GM19035 (cell line): ENCODE results near the gene EIF4E2.
"Not testable (repeated sequence)": the region's sequence is repeated elsewhere in the genome, so short reads cannot be mapped to it uniquely, and the experiment has no call there.

Experiments
- ATAC-seq: cut with Tn5 transposase; IDR thresholded peaks from one replicate; pipeline ENCODE4 v1.9.1; 2021; ENCODE audit not compliant: unreplicated experiment

The EIF4E2 gene

DNA sequence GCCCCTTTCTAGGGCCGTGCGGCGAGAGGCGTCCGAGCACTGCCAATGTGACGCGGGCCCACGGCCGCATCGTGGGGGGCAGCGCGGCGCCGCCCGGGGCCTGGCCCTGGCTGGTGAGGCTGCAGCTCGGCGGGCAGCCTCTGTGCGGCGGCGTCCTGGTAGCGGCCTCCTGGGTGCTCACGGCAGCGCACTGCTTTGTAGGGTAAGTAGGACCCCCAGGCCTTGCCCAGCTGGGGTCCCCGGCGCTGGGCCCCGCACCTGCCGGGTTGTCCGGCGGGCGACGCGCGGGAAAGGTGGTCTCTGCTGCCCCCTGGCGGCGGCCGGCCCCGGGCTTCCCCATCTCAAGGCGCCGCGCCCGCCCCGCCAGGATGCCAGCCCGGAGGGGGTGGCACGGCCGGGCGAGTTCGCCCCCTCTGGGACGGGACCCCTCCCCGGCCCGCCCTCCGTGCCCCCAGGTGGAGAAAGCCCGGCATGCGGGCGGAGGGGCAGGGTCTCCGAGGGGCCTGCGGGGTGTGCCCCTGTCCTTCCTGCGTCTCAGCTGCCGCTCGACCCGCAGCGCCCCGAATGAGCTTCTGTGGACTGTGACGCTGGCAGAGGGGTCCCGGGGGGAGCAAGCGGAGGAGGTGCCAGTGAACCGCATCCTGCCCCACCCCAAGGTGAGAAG, 28.4 kb upstream of the EIF4E2 start:
- no peak for ATAC-seq

DNA sequence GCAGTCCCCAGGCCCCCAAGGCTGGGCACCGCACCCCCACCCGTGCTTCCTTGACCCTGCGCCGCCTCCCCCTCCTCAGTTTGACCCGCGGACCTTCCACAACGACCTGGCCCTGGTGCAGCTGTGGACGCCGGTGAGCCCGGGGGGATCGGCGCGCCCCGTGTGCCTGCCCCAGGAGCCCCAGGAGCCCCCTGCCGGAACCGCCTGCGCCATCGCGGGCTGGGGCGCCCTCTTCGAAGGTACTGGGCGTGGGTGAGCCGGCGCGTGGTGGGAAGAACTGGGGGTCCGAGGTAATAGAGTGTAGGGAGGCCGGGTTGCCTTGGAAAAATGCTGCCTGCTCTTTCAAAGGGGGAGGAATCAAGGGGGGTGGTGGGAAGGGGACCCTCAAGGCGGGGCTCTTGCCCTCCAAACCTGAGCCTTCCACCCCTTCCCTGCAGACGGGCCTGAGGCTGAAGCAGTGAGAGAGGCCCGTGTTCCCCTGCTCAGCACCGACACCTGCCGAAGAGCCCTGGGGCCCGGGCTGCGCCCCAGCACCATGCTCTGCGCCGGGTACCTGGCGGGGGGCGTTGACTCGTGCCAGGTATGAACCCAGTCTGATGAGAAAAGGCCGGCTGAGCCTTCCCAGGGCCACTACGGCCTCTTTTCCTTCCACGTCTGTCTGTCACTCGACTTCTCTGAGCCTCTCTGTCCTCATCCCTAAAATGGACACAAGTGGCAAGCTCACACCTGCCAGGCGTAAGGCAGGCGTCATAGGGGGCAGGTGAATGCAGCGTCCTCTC, 27.7 kb upstream of the EIF4E2 start:
- ATAC-seq: no peak

DNA sequence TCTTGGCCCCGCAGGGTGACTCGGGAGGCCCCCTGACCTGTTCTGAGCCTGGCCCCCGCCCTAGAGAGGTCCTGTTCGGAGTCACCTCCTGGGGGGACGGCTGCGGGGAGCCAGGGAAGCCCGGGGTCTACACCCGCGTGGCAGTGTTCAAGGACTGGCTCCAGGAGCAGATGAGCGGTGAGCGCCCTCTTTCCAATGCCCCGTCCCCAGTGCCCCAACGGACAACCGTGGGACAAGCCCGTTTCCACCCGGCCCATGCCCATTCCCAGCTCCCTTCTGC, 27.1 kb upstream of the EIF4E2 start:
- ATAC-seq: no peak

DNA sequence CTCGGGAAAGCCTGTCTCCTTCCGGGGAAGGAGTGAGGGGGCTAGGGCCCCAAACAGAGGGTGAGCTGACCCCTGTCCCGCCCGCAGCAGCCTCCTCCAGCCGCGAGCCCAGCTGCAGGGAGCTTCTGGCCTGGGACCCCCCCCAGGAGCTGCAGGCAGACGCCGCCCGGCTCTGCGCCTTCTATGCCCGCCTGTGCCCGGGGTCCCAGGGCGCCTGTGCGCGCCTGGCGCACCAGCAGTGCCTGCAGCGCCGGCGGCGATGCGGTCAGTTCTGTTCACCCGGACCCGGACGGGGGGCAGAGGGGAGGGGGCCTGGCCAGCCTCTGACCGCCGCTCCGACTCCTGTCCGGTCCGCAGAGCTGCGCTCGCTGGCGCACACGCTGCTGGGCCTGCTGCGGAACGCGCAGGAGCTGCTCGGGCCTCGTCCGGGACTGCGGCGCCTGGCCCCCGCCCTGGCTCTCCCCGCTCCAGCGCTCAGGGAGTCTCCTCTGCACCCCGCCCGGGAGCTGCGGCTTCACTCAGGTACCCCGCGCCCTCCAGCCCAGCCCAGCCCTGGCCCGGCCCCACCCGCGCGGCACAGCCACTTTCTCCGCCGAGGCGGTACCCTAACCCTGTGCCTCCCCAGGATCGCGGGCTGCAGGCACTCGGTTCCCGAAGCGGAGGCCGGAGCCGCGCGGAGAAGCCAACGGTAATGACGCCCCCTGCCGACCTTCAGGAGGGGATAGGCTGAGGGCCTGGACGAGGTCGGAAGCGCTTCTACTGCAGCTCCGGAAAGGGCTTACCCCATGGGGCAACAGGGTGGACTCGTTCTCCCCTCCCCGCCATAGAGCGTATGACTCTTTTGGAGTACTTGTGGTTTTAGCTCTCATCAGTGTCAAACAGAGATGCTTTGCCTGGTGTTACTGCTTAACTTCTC, 26.5 kb upstream of the EIF4E2 start:
- no peak for ATAC-seq

DNA sequence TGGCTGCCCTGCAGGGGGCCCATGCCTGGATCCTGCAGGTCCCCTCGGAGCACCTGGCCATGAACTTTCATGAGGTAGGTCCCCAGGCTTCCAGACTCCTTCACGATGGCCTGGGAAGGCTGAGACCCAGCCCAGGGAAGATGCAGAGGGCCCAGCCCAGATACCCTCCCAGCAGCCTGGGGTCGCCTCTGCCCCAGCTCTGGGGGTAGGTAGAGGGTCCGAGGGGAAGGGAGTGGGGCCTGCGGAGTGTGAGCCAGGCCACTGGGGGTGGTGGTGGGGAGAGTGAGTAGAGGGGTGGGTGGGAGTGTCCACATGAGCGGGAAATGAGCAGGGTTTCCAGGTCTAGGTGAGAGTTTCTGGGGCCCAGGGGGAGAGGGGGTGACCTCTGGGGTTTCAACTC, 25.7 kb upstream of the EIF4E2 start:
- ATAC-seq: no peak

DNA sequence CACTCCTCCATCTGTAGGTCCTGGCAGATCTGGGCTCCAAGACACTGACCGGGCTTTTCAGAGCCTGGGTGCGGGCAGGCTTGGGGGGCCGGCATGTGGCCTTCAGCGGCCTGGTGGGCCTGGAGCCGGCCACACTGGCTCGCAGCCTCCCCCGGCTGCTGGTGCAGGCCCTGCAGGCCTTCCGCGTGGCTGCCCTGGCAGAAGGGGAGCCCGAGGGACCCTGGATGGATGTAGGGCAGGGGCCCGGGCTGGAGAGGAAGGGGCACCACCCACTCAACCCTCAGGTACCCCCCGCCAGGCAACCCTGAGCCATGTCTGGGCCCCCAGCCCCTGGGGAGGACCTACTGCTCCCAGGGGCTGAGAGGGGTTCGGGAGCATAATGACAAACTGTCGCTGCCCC, 25.3 kb upstream of the EIF4E2 start:
- ATAC-seq: no peak

DNA sequence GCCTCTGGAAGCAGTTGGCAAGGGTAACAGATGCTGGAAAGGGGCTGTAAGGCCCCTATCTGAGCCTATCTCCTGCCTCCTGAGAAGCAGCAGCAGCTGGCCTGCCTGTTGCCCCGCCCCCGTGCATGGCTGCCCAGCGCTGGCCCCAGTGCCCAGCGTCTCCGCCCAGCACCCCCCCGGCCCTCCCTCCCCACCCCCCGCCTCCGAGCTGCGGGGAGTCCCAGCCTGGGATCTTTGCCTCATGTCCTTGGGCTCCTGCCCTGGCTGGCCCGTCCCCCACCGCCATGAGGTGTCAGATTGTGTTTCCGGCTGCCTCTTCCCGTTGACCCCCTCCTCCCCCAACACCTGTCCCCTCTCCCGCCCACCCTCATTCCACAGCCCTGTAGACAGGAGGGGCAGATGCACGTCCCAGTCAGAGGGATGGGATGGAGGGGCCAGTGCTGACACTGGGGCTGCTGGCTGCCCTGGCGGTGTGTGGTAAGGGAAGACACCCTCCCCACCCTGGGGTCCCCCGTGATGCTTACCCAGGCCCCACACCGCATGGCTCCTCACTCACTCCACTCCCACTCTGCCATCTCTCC, 24.6 kb upstream of the EIF4E2 start, which contains the start of gene CHRND:
Gene CHRND, plus strand, starts transcription at position 370 of the 581 bp plus-strand sequence. Its CDS starts 56 bp downstream, at position 426.
- ATAC-seq: no peak

DNA sequence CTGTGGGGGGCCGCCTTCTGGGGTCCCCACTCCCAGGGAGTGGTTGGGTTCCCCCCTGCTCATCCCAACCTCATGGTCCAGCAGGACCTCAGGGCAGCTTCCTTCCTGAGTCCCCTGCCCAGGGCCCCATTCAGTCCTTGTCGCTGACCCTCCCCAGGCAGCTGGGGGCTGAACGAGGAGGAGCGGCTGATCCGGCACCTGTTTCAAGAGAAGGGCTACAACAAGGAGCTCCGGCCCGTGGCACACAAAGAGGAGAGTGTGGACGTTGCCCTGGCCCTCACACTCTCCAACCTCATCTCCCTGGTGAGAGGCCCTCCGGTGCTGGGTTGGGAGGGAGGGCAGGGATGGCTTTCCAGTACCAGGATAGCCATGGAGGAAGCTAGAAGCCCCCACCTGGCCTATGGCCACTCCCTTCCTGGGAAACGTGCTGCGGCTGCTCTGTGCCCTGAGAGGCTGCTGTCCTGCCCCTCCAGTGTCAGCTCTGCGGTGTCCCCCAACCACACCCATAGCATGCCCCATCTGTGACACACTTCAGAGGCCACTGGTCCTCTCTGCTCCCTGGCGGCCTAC, 24.0 kb upstream of the EIF4E2 start:
- no peak for ATAC-seq

DNA sequence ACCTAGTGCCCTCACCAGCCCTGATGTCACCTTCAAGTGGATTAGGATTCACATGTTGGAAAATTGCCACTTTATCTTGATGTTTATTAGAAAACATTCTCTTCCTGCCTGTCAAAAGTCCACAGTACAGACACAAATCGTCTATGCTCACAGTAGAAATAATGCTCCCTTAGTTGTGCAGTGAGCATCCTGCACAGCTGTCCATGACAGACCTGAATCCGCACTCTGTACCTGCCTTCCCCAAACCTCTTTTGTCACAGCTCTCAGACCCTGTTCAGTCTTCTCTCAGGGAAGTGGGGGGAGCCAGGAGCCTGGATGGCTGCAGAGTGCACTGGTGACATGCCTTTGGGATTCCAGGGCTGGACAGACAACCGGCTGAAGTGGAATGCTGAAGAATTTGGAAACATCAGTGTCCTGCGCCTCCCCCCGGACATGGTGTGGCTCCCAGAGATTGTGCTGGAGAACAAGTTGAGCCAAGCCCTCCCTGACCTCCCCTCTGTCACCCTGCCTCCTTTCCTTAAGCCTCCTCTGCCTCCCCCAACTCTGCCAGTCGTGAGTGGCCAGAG, 22.5 kb upstream of the EIF4E2 start:
- no peak for ATAC-seq

DNA sequence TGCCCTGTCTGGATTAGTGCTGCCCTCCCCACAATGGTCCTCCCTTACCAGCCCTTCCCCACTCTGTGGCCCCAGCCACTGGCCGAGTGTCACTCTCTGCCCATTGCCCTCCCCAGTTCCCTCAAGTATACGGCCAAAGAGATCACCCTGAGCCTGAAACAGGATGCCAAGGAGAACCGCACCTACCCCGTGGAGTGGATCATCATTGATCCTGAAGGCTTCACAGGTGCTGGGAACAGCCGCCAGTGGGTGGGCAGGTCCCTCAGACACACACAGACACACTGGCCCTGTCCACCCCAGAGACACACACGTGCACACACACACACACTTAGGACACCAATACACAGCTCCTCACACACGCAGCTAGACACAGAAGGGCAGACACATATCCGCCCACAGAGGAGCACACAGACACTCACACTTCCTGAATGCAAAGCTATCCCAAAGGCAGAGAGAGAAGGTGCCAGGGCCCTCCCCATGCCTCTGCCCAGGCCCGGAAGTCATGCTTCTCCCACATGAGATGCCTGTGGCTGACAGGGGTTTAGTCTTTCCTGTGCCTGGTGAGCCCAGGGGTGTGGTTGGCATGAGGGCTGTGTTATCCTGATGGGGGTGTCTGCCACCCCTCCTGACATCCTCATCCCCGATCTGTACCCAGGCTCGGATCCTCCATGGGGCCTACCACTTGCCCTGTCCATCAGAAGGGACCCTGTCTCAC, 21.6 kb upstream of the EIF4E2 start:
- no peak for ATAC-seq

DNA sequence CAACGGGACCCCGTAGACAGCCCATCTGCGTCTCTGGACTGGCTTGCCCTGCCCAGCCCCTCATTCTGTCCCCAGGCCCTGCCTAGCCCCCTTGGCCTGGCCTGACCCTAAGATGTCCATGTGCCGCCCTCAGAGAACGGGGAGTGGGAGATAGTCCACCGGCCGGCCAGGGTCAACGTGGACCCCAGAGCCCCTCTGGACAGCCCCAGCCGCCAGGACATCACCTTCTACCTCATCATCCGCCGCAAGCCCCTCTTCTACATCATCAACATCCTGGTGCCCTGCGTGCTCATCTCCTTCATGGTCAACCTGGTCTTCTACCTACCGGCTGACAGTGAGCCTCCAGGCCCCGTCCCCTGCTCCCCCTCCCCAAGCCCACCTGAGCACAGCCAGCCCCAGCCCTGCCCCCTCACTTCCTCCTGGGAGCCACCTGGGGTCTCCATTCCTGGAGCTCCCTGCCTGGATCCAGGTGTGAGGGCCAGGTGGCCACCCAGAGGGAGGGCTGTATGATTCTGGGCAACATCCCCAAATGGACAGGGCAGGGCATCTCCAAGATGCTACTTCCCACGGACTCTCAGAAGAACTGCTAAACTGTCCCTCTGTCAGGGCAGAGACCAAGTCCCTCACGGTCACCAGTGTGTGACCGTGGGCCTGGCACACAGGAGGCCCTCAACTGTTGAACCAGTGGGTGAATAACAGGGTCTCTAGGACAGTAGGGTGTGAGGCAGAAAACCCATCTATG, 20.5 kb upstream of the EIF4E2 start:
- ATAC-seq: no peak

DNA sequence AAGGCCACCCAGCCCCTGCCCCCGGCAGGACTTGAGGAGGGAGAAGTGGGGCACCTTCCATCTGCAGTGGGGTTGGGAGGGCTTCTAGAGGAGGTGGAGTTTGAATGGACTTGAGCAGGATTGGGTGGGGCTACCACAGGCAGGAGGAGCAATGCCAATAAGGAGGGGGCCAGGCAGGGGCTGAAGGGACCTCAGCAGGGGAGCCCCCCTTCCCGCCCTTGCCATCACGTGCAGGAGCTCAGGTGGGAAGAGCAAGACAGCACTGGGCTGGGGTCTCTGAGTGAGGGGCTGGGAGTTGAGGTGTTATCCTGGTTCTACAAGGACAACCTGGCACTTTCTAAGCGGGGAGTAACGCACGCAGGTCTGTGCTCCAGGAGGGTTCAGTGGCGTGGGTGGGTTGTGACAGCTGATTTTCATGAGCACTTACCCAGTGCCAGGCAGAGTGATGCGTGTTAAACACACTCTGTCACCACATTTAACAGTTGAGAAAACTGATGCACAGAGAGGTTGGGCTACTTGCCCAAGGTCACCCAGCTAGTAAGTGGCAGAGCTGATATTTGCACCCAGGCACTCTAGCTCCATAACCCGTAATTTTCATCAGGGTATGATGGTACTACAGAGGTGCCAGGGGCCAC, 19.7 kb upstream of the EIF4E2 start:
- no peak for ATAC-seq

DNA sequence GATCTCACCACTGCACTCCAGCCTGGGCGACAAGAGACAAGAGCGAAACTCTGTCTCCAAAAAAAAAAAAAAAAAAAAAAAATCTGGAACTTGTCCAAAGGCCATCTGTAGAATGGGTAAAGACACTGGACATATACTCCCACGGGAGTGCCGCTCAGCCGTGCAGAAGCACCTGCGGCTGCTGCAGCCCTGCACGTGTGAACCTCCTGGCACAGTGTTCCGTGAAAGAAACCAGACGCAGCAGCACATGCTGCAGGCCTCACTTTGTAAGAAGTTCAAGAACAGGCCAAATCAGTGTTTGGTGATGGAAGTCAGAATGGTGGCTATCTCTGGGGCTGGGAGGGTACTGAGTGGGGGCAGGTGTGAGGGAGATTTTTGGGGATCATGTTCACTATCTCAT, 18.1 kb upstream of the EIF4E2 start:
- no peak for ATAC-seq

DNA sequence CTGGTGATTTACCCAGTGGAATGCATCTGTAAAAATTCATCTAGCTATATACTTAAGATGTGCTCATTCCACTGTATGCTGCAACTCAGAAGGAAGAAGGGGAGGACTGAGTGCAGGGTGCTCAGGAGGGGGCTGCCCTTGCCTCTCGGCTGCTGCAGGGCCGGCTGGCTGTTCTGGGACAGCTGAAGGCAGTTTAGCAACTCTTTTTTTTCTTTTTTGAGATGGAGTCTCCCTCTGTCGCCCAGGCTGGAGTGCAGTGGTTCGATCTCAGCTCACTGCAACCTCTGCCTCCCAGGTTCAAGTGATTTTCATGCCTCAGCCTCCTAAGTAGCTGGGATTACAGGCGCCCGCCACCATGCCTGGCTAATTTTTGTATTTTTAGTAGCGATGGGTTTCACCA, 17.7 kb upstream of the EIF4E2 start:
- not testable (repeated sequence) for ATAC-seq

DNA sequence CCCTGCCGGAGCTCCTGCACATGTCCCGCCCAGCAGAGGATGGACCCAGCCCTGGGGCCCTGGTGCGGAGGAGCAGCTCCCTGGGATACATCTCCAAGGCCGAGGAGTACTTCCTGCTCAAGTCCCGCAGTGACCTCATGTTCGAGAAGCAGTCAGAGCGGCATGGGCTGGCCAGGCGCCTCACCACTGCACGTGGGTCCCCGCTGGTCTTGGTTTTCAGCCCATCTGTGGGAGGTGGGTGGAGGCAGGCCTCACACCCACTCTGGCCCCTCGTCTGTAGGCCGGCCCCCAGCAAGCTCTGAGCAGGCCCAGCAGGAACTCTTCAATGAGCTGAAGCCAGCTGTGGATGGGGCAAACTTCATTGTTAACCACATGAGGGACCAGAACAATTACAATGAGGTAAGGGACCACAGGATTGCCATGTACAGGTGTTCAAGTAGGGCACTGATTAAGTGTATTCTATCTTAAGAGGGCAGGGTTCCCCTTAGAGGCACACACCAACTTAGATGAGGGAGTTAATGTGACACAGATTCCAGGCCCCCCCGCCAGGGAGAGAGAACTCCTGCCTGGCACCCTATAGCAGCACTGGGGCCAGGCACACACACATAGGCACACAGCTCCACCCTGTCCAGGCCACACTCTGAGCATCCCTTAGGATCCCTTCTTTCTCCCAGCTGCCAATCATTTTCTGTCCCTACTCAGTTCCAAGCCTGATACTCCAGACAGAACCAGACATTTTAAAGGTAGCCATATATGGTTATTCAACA, 16.4 kb upstream of the EIF4E2 start:
- ATAC-seq: no peak

DNA sequence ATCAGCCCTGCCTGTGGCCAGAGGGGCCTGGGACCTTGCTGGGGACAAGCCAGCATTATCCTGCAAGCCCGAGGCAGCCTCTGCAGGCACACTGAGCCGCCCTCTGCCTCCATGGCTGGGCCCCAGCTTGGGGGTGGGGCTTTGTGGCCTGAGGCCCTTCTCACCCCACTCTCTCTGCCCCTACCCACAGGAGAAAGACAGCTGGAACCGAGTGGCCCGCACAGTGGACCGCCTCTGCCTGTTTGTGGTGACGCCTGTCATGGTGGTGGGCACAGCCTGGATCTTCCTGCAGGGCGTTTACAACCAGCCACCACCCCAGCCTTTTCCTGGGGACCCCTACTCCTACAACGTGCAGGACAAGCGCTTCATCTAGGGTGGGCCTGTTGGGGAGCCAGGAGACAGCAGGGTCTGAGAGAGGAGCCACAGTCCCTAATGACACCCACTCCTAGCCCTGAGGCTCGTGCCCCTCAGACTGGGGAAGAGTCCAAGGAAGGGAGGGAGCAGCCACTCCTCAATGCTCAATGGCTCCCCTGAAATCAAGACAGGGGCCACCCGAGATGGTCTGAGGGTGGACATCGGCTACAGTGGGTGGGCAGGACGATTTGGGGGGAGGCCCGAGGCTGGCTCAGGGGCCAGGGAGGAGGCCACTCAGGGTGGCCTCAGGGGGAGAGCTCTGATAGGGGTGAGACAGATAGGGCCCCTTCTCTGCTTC, 15.4 kb upstream of the EIF4E2 start:
- no peak for ATAC-seq

DNA sequence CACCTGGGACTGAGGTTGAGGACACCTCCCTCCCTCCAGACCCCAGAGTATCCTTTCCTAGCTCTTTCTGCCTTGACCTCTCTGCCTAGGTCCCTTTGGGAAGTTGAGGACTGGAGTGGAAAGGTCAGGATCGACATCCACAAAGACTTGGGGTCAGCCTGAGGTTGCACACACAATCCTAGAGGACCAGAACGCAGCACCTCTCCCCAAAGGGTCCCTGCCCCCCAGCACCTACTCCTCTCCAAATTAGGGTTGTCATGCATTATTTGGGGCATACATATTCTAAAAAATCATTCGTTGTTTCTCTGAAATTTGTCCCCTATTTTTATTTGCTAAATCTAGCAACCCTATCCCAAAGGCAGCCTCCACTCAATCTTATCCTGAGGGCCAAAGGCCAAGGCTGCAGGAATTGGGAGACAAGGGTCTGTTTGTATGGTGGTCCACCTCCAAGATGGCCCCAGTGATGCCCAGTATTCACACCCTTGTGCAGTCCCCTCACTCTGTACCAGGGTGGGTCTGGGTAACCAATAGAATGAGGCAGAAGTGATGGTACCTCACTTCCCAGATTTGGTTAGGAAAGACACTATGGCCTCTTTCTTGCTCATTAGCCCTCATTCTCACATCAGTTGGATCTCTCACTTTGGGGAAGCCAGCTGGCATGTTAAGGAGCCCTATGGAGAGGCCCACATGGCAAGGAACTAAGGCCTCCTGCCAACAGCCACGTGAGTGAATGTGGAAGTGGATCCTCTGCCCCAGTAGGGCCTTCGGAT, 14.5 kb upstream of the EIF4E2 start:
- ATAC-seq: no peak
